Measurements from ENCODE around the gene ZNF423.

DNA sequence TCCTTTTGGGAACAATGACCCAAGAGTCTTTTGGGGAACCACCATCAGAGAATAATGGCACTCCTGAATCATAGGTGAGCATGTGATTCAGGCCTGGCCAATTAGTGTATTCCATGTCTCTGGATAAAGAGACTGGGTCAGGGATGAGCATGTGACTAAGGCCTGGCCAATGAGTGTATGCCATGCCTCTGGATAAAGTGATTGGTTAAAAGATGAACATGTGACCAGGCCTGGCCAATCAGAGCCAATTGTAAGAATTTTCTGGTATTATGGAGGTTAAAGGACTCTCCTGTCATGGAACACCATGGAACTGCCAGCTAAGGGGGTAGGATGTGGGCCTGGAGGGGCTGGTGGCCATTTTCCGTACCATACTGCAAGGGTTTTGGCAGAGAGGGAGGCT lies 288.0 kb downstream of the ZNF423 start:
- TF ChIP-seq, protein P1, sequence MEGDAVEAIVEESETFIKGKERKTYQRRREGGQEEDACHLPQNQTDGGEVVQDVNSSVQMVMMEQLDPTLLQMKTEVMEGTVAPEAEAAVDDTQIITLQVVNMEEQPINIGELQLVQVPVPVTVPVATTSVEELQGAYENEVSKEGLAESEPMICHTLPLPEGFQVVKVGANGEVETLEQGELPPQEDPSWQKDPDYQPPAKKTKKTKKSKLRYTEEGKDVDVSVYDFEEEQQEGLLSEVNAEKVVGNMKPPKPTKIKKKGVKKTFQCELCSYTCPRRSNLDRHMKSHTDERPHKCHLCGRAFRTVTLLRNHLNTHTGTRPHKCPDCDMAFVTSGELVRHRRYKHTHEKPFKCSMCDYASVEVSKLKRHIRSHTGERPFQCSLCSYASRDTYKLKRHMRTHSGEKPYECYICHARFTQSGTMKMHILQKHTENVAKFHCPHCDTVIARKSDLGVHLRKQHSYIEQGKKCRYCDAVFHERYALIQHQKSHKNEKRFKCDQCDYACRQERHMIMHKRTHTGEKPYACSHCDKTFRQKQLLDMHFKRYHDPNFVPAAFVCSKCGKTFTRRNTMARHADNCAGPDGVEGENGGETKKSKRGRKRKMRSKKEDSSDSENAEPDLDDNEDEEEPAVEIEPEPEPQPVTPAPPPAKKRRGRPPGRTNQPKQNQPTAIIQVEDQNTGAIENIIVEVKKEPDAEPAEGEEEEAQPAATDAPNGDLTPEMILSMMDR (IDR thresholded peaks at IDR 0.05; ENCODE audit: low read depth, low read length, poor library complexity, severe bottlenecking): no peak
- no peak for TF ChIP-seq EZH2phosphoT487 (IDR thresholded peaks at IDR 0.05; ENCODE audit: borderline replicate concordance, low read length)

Measured in DOHH2 (cell line).